ENCODE results near the gene MTUS2.
"Not testable (repeated sequence)": the region's sequence is repeated elsewhere in the genome, so short reads cannot be mapped to it uniquely, and the experiment has no call there.

The MTUS2 gene

DNA sequence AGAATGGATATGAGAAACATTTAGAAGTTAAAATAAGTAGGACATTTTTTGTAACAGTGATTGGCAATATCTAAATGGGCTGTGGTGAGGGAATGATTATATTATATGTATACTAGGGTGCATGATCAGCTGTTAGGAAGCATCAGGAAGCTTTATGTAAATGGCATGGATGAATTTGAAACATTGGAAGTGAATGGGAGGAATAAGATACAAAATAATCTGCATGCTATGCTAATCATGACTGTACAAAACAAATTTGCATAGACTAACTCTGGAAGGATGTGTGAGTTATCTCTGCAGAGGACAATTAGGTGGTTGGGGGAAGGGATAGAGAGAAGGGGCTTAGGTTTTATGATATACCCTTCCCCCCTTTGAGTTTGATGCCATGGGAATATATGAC is 156.5 kb downstream of the MTUS2 start:
- Histone ChIP-seq H3K9ac (ENCODE audit: insufficient read length, low read depth) (no peak overlapping the region), H3K36me3 (ENCODE audit: insufficient read depth, insufficient read length, low read length) (no peaks in the 10 kb centered on the region), H3K4me1 (ENCODE audit: insufficient read depth, insufficient read length) (no peaks in the 10 kb centered on the region), H3K9me3 (ENCODE audit: insufficient read depth, low read length) (no peaks in the 10 kb centered on the region), H3K4me3 (ENCODE audit: insufficient read length, low read depth) (no peak overlapping the region), H3K27me3 (ENCODE audit: insufficient read depth, insufficient read length) (no peaks in the 10 kb centered on the region)
- DNase-seq (ENCODE audit: low read depth, low spot score), result no peak
- TF ChIP-seq YY1 (IDR thresholded peaks at IDR 0.05; ENCODE audit: insufficient read depth, insufficient read length), result no peak
- no peak for TF ChIP-seq ZNF274 (IDR thresholded peaks at IDR 0.05; ENCODE audit: low read depth, low read length)
- no peak for TF ChIP-seq SUZ12 (IDR thresholded peaks at IDR 0.05; ENCODE audit: extremely low read depth, insufficient read depth, insufficient read length)

DNA sequence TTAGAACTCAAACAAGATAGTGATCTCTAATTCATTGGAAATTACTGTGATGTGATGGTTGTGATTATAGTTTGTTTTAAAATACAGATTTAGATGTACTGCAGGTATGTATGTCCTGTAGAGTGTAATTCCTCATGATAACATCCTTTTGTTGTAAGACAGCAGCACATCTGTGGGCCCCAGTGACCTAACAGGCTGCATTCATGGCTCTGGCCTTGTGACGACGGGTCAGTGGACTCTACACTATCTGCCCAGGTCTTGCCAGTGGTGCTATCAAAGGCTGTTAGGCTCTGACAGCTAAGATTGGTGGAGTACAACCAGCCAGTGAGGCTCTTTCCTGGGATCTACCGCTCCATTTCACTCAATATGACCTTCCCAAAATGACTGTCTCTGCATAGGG is 158.4 kb downstream of the MTUS2 start:
- no peak for DNase-seq (ENCODE audit: low read depth, low spot score)
- H3K27me3 ChIP-seq (ENCODE audit: insufficient read depth, insufficient read length), result no peaks in the 10 kb centered on the region
- TF ChIP-seq ZNF274 (IDR thresholded peaks at IDR 0.05; ENCODE audit: low read depth, low read length) (no peak), YY1 (IDR thresholded peaks at IDR 0.05; ENCODE audit: insufficient read depth, insufficient read length) (no peak), SUZ12 (IDR thresholded peaks at IDR 0.05; ENCODE audit: extremely low read depth, insufficient read depth, insufficient read length) (no peak)
- H3K36me3 ChIP-seq (ENCODE audit: insufficient read depth, insufficient read length, low read length), result no peaks in the 10 kb centered on the region
- H3K4me3 ChIP-seq (ENCODE audit: insufficient read length, low read depth), result no peak overlapping the region
- H3K9me3 ChIP-seq (ENCODE audit: insufficient read depth, low read length), result no peaks in the 10 kb centered on the region
- no peaks in the 10 kb centered on the region for H3K4me1 ChIP-seq (ENCODE audit: insufficient read depth, insufficient read length)
- H3K9ac ChIP-seq (ENCODE audit: insufficient read length, low read depth), result no peak overlapping the region

DNA sequence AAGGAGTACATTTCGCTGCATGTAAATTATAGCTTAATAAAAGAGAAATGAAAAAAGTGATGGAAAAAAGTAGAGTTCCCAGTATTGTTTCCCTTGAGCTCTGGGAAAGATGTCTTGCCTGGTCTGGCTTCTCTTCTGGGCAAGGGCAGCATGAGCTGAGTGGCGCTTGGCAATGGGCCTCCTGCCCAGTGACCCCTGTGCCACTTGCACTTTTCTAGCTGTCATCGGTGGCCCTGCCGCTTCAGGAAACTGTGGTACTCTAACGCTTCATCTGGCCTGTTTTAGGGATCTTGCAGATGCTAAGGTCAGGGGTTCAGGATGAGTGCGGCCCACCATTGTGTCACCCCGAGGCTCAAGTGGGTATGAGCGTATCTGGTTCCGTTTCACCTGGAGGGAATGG is 161.4 kb downstream of the MTUS2 start:
- Histone ChIP-seq H3K4me3 (ENCODE audit: insufficient read length, low read depth) (no peak overlapping the region), H3K36me3 (ENCODE audit: insufficient read depth, insufficient read length, low read length) (no peaks in the 10 kb centered on the region), H3K27me3 (ENCODE audit: insufficient read depth, insufficient read length) (no peaks in the 10 kb centered on the region), H3K9ac (ENCODE audit: insufficient read length, low read depth) (no peak overlapping the region), H3K9me3 (ENCODE audit: insufficient read depth, low read length) (no peaks in the 10 kb centered on the region), H3K4me1 (ENCODE audit: insufficient read depth, insufficient read length) (no peaks in the 10 kb centered on the region)
- TF ChIP-seq YY1 (IDR thresholded peaks at IDR 0.05; ENCODE audit: insufficient read depth, insufficient read length), result no peak
- TF ChIP-seq SUZ12 (IDR thresholded peaks at IDR 0.05; ENCODE audit: extremely low read depth, insufficient read depth, insufficient read length), result no peak
- TF ChIP-seq ZNF274 (IDR thresholded peaks at IDR 0.05; ENCODE audit: low read depth, low read length), result no peak
- no peak for DNase-seq (ENCODE audit: low read depth, low spot score)

DNA sequence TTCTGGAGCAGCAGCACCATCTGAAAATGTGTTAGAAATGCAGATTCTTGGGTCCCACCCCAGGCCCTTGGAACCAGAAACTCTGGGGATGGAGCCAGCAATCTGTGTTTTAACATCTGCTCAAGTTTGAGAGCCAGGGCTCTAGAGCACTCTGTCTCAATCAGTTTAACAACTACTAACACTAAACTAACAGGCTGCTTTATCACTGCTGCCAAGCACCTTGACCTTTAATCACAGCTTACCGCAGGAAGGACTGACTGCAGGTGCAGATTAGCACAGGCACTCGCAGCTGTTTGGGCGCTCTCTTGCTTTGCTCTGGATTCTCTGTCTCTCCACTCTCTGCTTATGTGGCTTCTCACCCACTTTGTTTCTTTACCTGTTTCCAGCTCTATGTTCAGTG is 163.5 kb downstream of the MTUS2 start:
- H3K27me3 ChIP-seq (ENCODE audit: insufficient read depth, insufficient read length), result no peaks in the 10 kb centered on the region
- H3K4me1 ChIP-seq (ENCODE audit: insufficient read depth, insufficient read length), result no peaks in the 10 kb centered on the region
- DNase-seq (ENCODE audit: low read depth, low spot score), result no peak
- no peak overlapping the region for H3K4me3 ChIP-seq (ENCODE audit: insufficient read length, low read depth)
- H3K36me3 ChIP-seq (ENCODE audit: insufficient read depth, insufficient read length, low read length), result no peaks in the 10 kb centered on the region
- TF ChIP-seq YY1 (IDR thresholded peaks at IDR 0.05; ENCODE audit: insufficient read depth, insufficient read length), result no peak
- H3K9me3 ChIP-seq (ENCODE audit: insufficient read depth, low read length), result no peaks in the 10 kb centered on the region
- H3K9ac ChIP-seq (ENCODE audit: insufficient read length, low read depth), result no peak overlapping the region

DNA sequence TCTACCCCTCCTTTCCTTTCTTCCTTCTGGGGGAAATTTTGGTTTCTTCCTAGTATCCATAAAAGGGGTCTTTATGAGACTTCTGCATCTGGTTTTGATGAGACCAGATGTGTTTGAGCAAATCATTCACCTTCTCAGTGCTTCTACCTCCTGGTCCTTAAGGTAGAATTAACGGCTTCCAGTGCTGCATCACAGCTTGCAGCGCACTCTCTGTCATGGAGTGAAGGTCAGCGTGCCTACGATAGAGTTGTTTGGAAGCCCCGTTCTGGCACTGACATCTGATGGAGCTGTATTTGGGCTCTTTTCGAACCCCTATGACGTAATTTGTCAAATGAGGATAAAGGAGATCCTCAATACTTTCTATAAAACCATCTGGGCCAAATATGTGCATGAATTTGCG is 164.2 kb downstream of the MTUS2 start:
- TF ChIP-seq ZNF274 (IDR thresholded peaks at IDR 0.05; ENCODE audit: low read depth, low read length), result no peak
- TF ChIP-seq SUZ12 (IDR thresholded peaks at IDR 0.05; ENCODE audit: extremely low read depth, insufficient read depth, insufficient read length), result no peak
- TF ChIP-seq YY1 (IDR thresholded peaks at IDR 0.05; ENCODE audit: insufficient read depth, insufficient read length), result no peak
- Histone ChIP-seq H3K9me3 (ENCODE audit: insufficient read depth, low read length) (no peaks in the 10 kb centered on the region), H3K36me3 (ENCODE audit: insufficient read depth, insufficient read length, low read length) (no peaks in the 10 kb centered on the region), H3K27me3 (ENCODE audit: insufficient read depth, insufficient read length) (no peaks in the 10 kb centered on the region), H3K9ac (ENCODE audit: insufficient read length, low read depth) (no peak overlapping the region), H3K4me1 (ENCODE audit: insufficient read depth, insufficient read length) (no peaks in the 10 kb centered on the region), H3K4me3 (ENCODE audit: insufficient read length, low read depth) (no peak overlapping the region)
- DNase-seq (ENCODE audit: low read depth, low spot score), result no peak

DNA sequence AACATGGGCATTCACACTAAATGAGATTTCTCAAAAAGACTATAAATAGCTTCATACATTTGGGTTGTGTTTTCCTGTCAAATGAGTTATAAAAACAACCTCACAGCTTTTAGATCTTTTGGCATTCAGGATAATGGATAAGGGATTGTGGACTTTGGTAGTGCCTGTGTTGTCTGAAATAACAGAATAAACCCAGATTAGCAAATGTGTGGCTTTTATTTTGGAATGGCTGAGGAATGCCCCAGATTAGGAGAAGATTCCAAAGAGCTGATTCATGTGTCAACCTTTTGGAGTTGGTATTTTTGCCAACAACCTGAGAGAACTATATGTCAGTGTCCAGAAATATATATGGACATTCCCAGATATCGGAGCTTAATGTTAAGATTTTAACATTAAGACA is 164.7 kb downstream of the MTUS2 start:
- no peak for DNase-seq (ENCODE audit: low read depth, low spot score)
- no peaks in the 10 kb centered on the region for H3K36me3 ChIP-seq (ENCODE audit: insufficient read depth, insufficient read length, low read length)
- no peak overlapping the region for H3K9ac ChIP-seq (ENCODE audit: insufficient read length, low read depth)
- no peak overlapping the region for H3K4me3 ChIP-seq (ENCODE audit: insufficient read length, low read depth)
- TF ChIP-seq YY1 (IDR thresholded peaks at IDR 0.05; ENCODE audit: insufficient read depth, insufficient read length), result no peak
- TF ChIP-seq ZNF274 (IDR thresholded peaks at IDR 0.05; ENCODE audit: low read depth, low read length), result no peak
- TF ChIP-seq SUZ12 (IDR thresholded peaks at IDR 0.05; ENCODE audit: extremely low read depth, insufficient read depth, insufficient read length), result no peak
- H3K4me1 ChIP-seq (ENCODE audit: insufficient read depth, insufficient read length), result no peaks in the 10 kb centered on the region
- H3K9me3 ChIP-seq (ENCODE audit: insufficient read depth, low read length), result no peaks in the 10 kb centered on the region
- no peaks in the 10 kb centered on the region for H3K27me3 ChIP-seq (ENCODE audit: insufficient read depth, insufficient read length)

DNA sequence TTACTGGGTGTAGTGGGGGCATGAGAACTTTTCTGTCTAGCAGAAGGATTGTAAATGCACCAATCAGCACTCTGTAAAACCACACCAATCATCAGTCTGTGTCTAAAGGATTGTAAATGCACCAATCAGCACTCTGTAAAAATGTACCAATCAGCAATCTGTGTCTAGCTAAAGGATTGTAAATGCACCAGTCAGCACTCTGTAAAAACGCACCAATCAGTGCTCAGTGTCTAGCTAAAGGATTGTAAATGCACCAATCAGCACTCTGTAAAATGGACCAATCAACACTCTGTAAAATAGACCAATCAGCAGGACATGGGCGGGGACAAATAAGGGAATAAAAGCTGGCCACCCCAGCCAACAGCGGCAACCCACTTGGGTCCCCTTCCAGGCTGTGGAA is 170.2 kb downstream of the MTUS2 start:
- H3K9me3 ChIP-seq (ENCODE audit: insufficient read depth, low read length); H3K36me3 ChIP-seq (ENCODE audit: insufficient read depth, insufficient read length, low read length); DNase-seq (ENCODE audit: low read depth, low spot score); H3K4me1 ChIP-seq (ENCODE audit: insufficient read depth, insufficient read length); H3K4me3 ChIP-seq (ENCODE audit: insufficient read length, low read depth); H3K9ac ChIP-seq (ENCODE audit: insufficient read length, low read depth); H3K27me3 ChIP-seq (ENCODE audit: insufficient read depth, insufficient read length): not testable (repeated sequence)

DNA sequence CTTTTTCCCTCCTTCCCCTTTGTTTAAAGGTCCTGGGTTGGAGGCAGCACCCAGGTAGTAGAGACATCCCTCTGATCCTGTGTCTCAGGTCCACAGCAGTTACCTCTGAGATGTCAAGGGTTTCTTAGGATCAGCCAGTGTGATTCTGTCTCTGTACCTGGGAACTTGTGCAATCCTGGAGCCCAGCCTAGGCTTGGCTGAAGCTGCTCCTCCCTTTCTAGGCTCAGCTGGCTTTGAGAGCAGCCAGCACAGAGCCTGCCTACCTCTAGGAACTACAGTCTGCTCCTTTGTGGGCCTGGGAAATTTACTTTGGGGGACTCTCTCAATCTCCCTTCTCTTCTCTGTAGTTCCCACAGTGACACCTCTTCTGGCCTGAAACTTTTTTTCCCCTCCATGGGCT is 171.6 kb downstream of the MTUS2 start:
- Histone ChIP-seq H3K27me3 (ENCODE audit: insufficient read depth, insufficient read length) (no peaks in the 10 kb centered on the region), H3K36me3 (ENCODE audit: insufficient read depth, insufficient read length, low read length) (no peaks in the 10 kb centered on the region), H3K4me1 (ENCODE audit: insufficient read depth, insufficient read length) (no peaks in the 10 kb centered on the region), H3K4me3 (ENCODE audit: insufficient read length, low read depth) (no peak overlapping the region), H3K9me3 (ENCODE audit: insufficient read depth, low read length) (peaks cover 7% of the 10 kb centered on the region; the same call in 1 of the 2 replicates), H3K9ac (ENCODE audit: insufficient read length, low read depth) (no peak overlapping the region)
- DNase-seq (ENCODE audit: low read depth, low spot score), result no peak
- TF ChIP-seq ZNF274 (IDR thresholded peaks at IDR 0.05; ENCODE audit: low read depth, low read length), result no peak
- no peak for TF ChIP-seq YY1 (IDR thresholded peaks at IDR 0.05; ENCODE audit: insufficient read depth, insufficient read length)
- no peak for TF ChIP-seq SUZ12 (IDR thresholded peaks at IDR 0.05; ENCODE audit: extremely low read depth, insufficient read depth, insufficient read length)
